ES-I3 (cell line): Measurements from ENCODE around the gene PRR29.

ENCODE experiments used
- H3K36me3 ChIP-seq: 2 replicates; pipeline ENCODE4 v1.6.1; 2013; ENCODE audit warnings: mild to moderate bottlenecking, low read length, control low read depth, moderate library complexity; ENCODE audit not compliant: insufficient read depth
- H3K4me1 ChIP-seq: 2 replicates; pipeline ENCODE4 v1.6.1; 2013; ENCODE audit warnings: mild to moderate bottlenecking, control low read depth, low read length; ENCODE audit not compliant: insufficient read depth
- H3K9ac ChIP-seq: 2 replicates; pipeline ENCODE4 v1.6.1; 2013; ENCODE audit warnings: low read depth, mild to moderate bottlenecking, low read length, moderate library complexity
- H3K9me3 ChIP-seq: 2 replicates; pipeline ENCODE4 v1.6.1; 2013; ENCODE audit warnings: mild to moderate bottlenecking, low read length, moderate library complexity; ENCODE audit not compliant: control insufficient read depth, insufficient read depth

The PRR29 gene

GRCh38 chr17:64025732-64026294 lies 27.7 kb downstream of the PRR29 start:
- H3K36me3 ChIP-seq, result no peaks in the 10 kb centered on the region
- H3K9ac ChIP-seq, result no peak overlapping the region; the same call in 1 of the 2 replicates
- no peaks in the 10 kb centered on the region for H3K9me3 ChIP-seq
- H3K4me1 ChIP-seq, result no peaks in the 10 kb centered on the region

GRCh38 chr17:64028874-64029464 lies 30.8 kb downstream of the PRR29 start:
- H3K4me1 ChIP-seq, result no peaks in the 10 kb centered on the region

GRCh38 chr17:64032081-64032480 lies 33.9 kb downstream of the PRR29 start:
- Histone ChIP-seq H3K36me3 (no peaks in the 10 kb centered on the region), H3K9ac (no peak overlapping the region), H3K4me1 (0 out of 2 replicates have a peak, but pooled peaks cover 5% of the 10 kb centered on the region), H3K9me3 (no peaks in the 10 kb centered on the region)

More at GRCh38 chr17:64028874-64029464, 30.8 kb downstream of the PRR29 start:
- Histone ChIP-seq H3K9me3 (no peaks in the 10 kb centered on the region), H3K9ac (no peak overlapping the region), H3K36me3 (no peaks in the 10 kb centered on the region)

- no peaks in the 10 kb centered on the region for H3K9me3 ChIP-seq
- H3K4me1 ChIP-seq, result 0 out of 2 replicates have a peak, but pooled peaks cover 5% of the 10 kb centered on the region
- H3K36me3 ChIP-seq, result no peaks in the 10 kb centered on the region
- H3K9ac ChIP-seq, result no peak overlapping the region
These were observed 38.2 kb downstream of the PRR29 start for GRCh38 chr17:64036198-64036922.

GRCh38 chr17:64037180-64037579 lies 39.0 kb downstream of the PRR29 start:
- H3K9ac ChIP-seq, result no peak overlapping the region
- H3K4me1 ChIP-seq, result 0 out of 2 replicates have a peak, but pooled peaks cover 5% of the 10 kb centered on the region
- H3K36me3 ChIP-seq, result no peaks in the 10 kb centered on the region
- H3K9me3 ChIP-seq, result no peaks in the 10 kb centered on the region

- H3K9ac ChIP-seq, result no peak overlapping the region
- H3K4me1 ChIP-seq, result 0 out of 2 replicates have a peak, but pooled peaks cover 5% of the 10 kb centered on the region
- no peaks in the 10 kb centered on the region for H3K36me3 ChIP-seq
- H3K9me3 ChIP-seq, result no peaks in the 10 kb centered on the region
These were observed 39.7 kb downstream of the PRR29 start for GRCh38 chr17:64037802-64038201.

- Histone ChIP-seq H3K36me3 (no peaks in the 10 kb centered on the region), H3K9ac (no peak overlapping the region), H3K4me1 (0 out of 2 replicates have a peak, but pooled peaks cover 5% of the 10 kb centered on the region), H3K9me3 (no peaks in the 10 kb centered on the region)
These were observed 40.4 kb downstream of the PRR29 start for GRCh38 chr17:64038331-64039105.

GRCh38 chr17:64039106-64039400 lies 40.9 kb downstream of the PRR29 start:
- 0 out of 2 replicates have a peak, but pooled peaks cover 5% of the 10 kb centered on the region for H3K4me1 ChIP-seq
- H3K36me3 ChIP-seq, result no peaks in the 10 kb centered on the region
- H3K9ac ChIP-seq, result no peak overlapping the region
- H3K9me3 ChIP-seq, result no peaks in the 10 kb centered on the region

GRCh38 chr17:64040206-64040605 lies 42.1 kb downstream of the PRR29 start:
- Histone ChIP-seq H3K4me1 (0 out of 2 replicates have a peak, but pooled peaks cover 5% of the 10 kb centered on the region), H3K36me3 (0 out of 2 replicates have a peak, but pooled peaks cover 2% of the 10 kb centered on the region), H3K9me3 (no peaks in the 10 kb centered on the region), H3K9ac (no peak overlapping the region)

GRCh38 chr17:64041912-64042311 lies 43.8 kb downstream of the PRR29 start:
- Histone ChIP-seq H3K4me1 (no peaks in the 10 kb centered on the region), H3K36me3 (0 out of 2 replicates have a peak, but pooled peaks cover 2% of the 10 kb centered on the region), H3K9me3 (no peaks in the 10 kb centered on the region), H3K9ac (no peak overlapping the region)

- Histone ChIP-seq H3K4me1 (no peaks in the 10 kb centered on the region), H3K9ac (no peak overlapping the region), H3K36me3 (0 out of 2 replicates have a peak, but pooled peaks cover 2% of the 10 kb centered on the region), H3K9me3 (no peaks in the 10 kb centered on the region)
These were observed 44.7 kb downstream of the PRR29 start for GRCh38 chr17:64042700-64043485.

- H3K9me3 ChIP-seq, result no peaks in the 10 kb centered on the region
- 0 out of 2 replicates have a peak, but pooled peaks cover 2% of the 10 kb centered on the region for H3K36me3 ChIP-seq
- H3K4me1 ChIP-seq, result no peaks in the 10 kb centered on the region
- H3K9ac ChIP-seq, result no peak overlapping the region
These were observed 47.0 kb downstream of the PRR29 start for GRCh38 chr17:64045176-64045575.

- Histone ChIP-seq H3K36me3 (peaks cover 2% of the 10 kb centered on the region; the same call in 1 of the 2 replicates), H3K9ac (no peak overlapping the region), H3K4me1 (no peaks in the 10 kb centered on the region), H3K9me3 (no peaks in the 10 kb centered on the region)
These were observed 50.7 kb downstream of the PRR29 start for GRCh38 chr17:64048805-64049204.
